Cardiac muscle cell (in vitro differentiated cells and primary cell): ENCODE results near the gene ZFYVE28. TPM values are rescaled to one million over a fixed set of nuclear protein-coding genes. Genes with fewer than 3 reads are reported as not detected.

Source experiments
- DNase-seq, 2 donors: peaks; one replicate each; pipeline versions ENCODE4 v3.0.0 to v3.0.0-alpha.2; 2010 to 2017; ENCODE audit warnings: low read depth in 1 of 2, low spot score in 1 of 2
- H3K27ac ChIP-seq: fragments of 200-600 bp; sonication (generic); 2 replicates; pipeline ENCODE4 v1.5.1; 2016
- H3K27me3 ChIP-seq: fragments of 200-600 bp; sonication (generic); 2 replicates; pipeline ENCODE4 v1.6.0; 2016; ENCODE audit warnings: control low read depth
- H3K36me3 ChIP-seq: fragments of 200-600 bp; sonication (generic); 2 replicates; pipeline ENCODE4 v1.5.1; 2016; ENCODE audit warnings: control low read depth
- H3K4me1 ChIP-seq: fragments of 200-600 bp; sonication (generic); 2 replicates; pipeline ENCODE4 v1.8.1; 2017; ENCODE audit warnings: low read depth, mild to moderate bottlenecking, mixed run types
- H3K4me3 ChIP-seq: fragments of 200-600 bp; sonication (generic); 2 replicates; pipeline ENCODE4 v1.5.1; 2016; ENCODE audit warnings: mild to moderate bottlenecking
- H3K9me3 ChIP-seq: fragments of 200-600 bp; sonication (generic); 2 replicates; pipeline ENCODE4 v1.5.1; 2017; ENCODE audit warnings: low read depth, mild to moderate bottlenecking, control low read depth
- CTCF ChIP-seq: IDR thresholded peaks from 2 replicates; pipeline ENCODE4 v1.5.1; 2012; ENCODE audit warnings: low read depth, mild to moderate bottlenecking, low read length
- polyA plus RNA-seq: library from polyadenylated mRNA; unstranded; fragments of >200 nt; fragmentation: Nextera tagmentation; extraction: Ambion mirVana; gene quantifications from 2 replicates; pipeline ENCODE4 v1.2.1, GENCODE V29; 2016
- total RNA-seq: library from RNA; depleted of rRNA; stranded (reverse); fragments of >200 nt; gene quantifications from 2 replicates; pipeline ENCODE4 v1.2.3, GENCODE V29; 2016

ZFYVE28 gene
- total and polyA plus RNA-seq, 2 experiments from 2014 or later: 1.3 to 4.0 TPM

DNA sequence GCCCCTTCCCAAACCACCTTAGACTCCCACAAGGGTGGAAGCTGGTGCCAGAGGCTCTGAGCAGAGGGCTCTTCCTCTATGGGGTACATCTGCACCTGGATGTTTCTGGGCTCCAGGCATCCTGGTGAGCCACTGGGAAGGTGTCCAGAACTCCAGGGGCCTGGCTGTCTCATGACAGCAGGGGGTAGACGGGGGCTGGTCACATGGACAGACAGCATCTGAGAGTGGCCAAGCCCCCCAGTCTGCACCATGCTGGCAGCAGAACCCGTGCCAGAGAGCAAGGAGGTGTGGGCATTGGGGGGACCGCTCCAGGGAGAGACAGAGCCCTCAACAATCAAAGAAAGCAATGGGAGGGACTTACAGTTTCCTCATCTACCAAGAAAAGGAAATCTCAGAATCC, 39.5 kb downstream of the ZFYVE28 start:
- DNase-seq: no peak
- no peaks in the 10 kb centered on the region for H3K9me3 ChIP-seq
- no peak for TF ChIP-seq CTCF
- no peaks in the 10 kb centered on the region for H3K27me3 ChIP-seq
- H3K4me3 ChIP-seq: no peak overlapping the region
- H3K4me1 ChIP-seq: no peaks in the 10 kb centered on the region
- no peaks in the 10 kb centered on the region for H3K36me3 ChIP-seq
- H3K27ac ChIP-seq: no peak overlapping the region

DNA sequence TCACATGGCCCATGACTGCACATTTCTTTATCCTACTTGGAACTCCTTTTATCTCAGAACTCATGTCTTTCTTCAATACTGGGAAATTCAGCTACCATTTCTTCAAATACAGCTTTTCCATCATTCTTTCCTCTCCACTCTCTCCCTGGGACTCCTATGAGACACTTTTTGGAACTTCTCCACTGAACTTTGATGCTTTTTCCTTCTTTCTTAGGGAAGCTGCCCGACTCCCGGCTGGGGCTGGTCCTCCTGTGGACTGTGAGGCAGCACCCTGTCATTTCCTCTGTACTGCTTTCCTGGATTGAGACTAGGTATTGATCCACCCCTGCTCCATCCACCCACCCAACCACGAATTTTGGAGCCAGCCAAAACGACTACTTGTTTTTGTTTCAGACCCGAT, 40.0 kb downstream of the ZFYVE28 start:
- Histone ChIP-seq H3K9me3 (no peaks in the 10 kb centered on the region), H3K27ac (no peak overlapping the region), H3K27me3 (no peaks in the 10 kb centered on the region), H3K36me3 (no peaks in the 10 kb centered on the region), H3K4me3 (no peak overlapping the region), H3K4me1 (no peaks in the 10 kb centered on the region)
- TF ChIP-seq CTCF: no peak
- no peak for DNase-seq

- DNase-seq: no peak
- Histone ChIP-seq H3K4me1 (no peaks in the 10 kb centered on the region), H3K36me3 (no peaks in the 10 kb centered on the region), H3K27me3 (no peaks in the 10 kb centered on the region), H3K27ac (no peak overlapping the region), H3K4me3 (no peak overlapping the region), H3K9me3 (no peaks in the 10 kb centered on the region)
- TF ChIP-seq CTCF: no peak
Observed at GRCh38 chr4:2377241-2377640, 41.2 kb downstream of the ZFYVE28 start.

GRCh38 chr4:2375427-2375826, 43.0 kb downstream of the ZFYVE28 start:
- TF ChIP-seq CTCF: no peak
- Histone ChIP-seq H3K27ac (no peak overlapping the region), H3K9me3 (no peaks in the 10 kb centered on the region), H3K27me3 (no peaks in the 10 kb centered on the region), H3K4me3 (no peak overlapping the region), H3K4me1 (no peaks in the 10 kb centered on the region), H3K36me3 (no peaks in the 10 kb centered on the region)
- no peak for DNase-seq

- no peak overlapping the region for H3K4me3 ChIP-seq
- H3K4me1 ChIP-seq: no peaks in the 10 kb centered on the region
- no peak for TF ChIP-seq CTCF
- no peak for DNase-seq
- H3K36me3 ChIP-seq: no peaks in the 10 kb centered on the region
- H3K27me3 ChIP-seq: no peaks in the 10 kb centered on the region
- no peaks in the 10 kb centered on the region for H3K9me3 ChIP-seq
- H3K27ac ChIP-seq: no peak overlapping the region
Observed at GRCh38 chr4:2373532-2373931, 44.9 kb downstream of the ZFYVE28 start.

DNA sequence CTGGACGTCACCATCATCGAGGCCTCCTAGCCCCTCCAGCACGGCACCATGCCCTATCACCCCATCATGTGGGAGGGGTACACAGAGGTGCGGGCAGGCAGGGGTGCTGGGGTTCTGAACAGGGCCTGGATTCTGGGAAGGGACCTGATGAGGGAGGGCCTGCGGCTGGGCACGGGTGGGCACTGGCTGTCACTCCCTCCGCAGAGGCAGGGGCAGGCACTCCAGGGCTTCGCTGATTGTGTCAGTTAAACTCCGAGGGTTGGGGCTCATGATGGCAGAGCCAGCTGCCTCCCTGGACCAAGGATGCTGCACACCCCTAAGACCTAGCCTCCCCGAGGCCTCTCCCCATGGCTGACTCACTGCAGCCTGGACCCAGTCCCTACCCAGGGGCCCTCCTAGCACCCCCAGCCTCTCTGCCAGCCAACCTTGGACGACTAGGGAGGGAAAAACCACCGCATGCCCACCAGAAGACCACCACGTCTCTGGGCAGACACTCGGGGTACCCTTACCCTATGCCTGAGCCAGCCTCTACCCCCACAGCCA, 45.9 kb downstream of the ZFYVE28 start:
- no peaks in the 10 kb centered on the region for H3K9me3 ChIP-seq
- no peak for DNase-seq
- no peak overlapping the region for H3K4me3 ChIP-seq
- no peak for TF ChIP-seq CTCF
- H3K36me3 ChIP-seq: no peaks in the 10 kb centered on the region
- H3K27me3 ChIP-seq: no peaks in the 10 kb centered on the region
- no peak overlapping the region for H3K27ac ChIP-seq
- H3K4me1 ChIP-seq: no peaks in the 10 kb centered on the region
